ENCODE measurements around the gene TMPRSS5.
"Not testable (repeated sequence)": the region's sequence is repeated elsewhere in the genome, so short reads cannot be mapped to it uniquely, and the experiment has no call there.

The TMPRSS5 gene

DNA sequence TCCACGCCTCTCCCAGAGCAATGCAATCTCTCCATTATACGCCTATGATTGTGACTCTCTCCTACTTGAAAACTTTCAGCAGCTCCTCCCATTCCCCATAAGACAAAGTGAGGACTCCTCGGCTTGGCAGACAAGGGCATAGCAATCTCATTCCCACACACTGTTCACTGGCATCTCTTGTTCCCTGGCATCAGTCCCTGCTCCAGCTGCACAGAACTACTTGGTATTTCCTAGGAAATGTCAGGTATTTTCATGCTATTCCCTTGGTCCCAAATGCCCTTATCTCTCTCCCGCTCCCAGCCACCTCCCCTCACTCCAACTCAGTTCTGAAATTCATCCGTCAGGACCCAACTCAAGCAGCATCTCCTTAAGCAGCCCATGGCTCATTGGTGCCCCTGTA is 28.4 kb downstream of the TMPRSS5 start:
- no peak overlapping the region for H3K4me3 ChIP-seq (replicated peaks; ENCODE audit: low read depth, low read length)
- TF ChIP-seq, protein P1, sequence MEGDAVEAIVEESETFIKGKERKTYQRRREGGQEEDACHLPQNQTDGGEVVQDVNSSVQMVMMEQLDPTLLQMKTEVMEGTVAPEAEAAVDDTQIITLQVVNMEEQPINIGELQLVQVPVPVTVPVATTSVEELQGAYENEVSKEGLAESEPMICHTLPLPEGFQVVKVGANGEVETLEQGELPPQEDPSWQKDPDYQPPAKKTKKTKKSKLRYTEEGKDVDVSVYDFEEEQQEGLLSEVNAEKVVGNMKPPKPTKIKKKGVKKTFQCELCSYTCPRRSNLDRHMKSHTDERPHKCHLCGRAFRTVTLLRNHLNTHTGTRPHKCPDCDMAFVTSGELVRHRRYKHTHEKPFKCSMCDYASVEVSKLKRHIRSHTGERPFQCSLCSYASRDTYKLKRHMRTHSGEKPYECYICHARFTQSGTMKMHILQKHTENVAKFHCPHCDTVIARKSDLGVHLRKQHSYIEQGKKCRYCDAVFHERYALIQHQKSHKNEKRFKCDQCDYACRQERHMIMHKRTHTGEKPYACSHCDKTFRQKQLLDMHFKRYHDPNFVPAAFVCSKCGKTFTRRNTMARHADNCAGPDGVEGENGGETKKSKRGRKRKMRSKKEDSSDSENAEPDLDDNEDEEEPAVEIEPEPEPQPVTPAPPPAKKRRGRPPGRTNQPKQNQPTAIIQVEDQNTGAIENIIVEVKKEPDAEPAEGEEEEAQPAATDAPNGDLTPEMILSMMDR (IDR thresholded peaks at IDR 0.05; ENCODE audit: low read depth, low read length, missing control alignments), result no peak
- DNase-seq (ENCODE audit: extremely low read depth, low read depth), result no peak

DNA sequence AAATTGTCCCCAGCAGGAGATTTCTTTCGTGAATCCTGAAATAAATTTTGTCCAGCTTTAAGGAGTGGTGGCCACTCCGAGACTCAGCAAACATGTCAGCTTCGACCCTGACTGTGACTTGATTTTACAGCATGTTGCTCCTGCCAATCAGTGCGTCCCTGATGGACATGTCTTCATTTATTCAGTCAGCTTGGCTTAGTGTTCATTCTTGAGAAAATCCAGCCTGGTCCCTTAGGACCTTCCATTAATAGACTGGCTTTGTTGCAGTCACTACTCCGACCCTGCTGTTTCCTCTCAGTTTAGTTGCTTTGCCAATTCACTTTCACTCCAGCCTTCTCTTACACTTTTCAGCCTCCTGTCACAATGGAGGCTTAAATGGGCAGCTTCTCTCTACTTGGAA is 30.5 kb downstream of the TMPRSS5 start:
- no peak overlapping the region for H3K4me3 ChIP-seq (replicated peaks; ENCODE audit: low read depth, low read length)
- TF ChIP-seq, protein P1 (IDR thresholded peaks at IDR 0.05; ENCODE audit: low read depth, low read length, missing control alignments), result no peak
- DNase-seq (ENCODE audit: extremely low read depth, low read depth), result no peak

DNA sequence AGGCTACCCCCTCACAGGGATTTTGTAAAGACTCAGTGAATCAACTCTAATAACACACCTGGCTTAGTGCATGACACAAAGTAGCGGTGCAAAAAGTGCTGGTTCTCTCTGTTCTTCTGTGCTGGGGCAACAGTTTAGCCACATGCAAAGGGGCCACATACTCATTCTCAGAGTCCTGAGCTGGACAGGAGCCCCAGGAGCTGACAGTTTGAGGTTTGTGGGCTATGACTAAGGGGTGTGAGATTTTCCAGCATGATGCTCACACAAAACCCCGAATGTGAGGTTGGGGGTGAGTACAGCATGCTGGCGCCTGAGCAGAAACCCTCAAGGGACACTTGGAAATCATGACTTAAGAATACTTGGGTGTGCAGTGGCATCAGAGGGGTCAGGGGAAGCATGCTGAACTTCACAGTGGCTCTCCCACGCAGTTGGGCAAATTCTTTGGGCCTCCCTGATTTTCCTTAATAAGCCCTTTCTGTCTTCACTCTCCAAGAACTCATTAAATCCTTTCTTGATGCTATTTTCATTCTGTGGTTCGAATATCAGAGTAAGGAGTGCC is 31.0 kb downstream of the TMPRSS5 start:
- TF ChIP-seq, protein P1 (IDR thresholded peaks at IDR 0.05; ENCODE audit: low read depth, low read length, missing control alignments), result no peak
- peak; percentile 30 for DNase-seq (ENCODE audit: extremely low read depth, low read depth)
- H3K4me3 ChIP-seq (replicated peaks; ENCODE audit: low read depth, low read length), result no peak overlapping the region

DNA sequence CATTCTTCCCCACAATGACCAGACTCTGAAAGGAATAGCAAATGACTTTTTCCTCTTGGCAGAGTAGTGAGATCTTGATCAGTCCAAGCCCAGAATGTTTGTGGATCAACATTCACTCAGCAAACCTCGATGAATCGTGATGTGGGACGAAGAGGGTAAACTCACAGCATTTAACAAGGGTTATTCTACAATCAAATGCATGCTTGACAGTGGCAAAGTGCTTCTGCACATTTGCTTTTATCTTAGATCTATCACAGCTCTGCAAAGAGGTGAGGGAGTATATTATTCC is 31.8 kb downstream of the TMPRSS5 start:
- H3K4me3 ChIP-seq (replicated peaks; ENCODE audit: low read depth, low read length), result no peak overlapping the region
- DNase-seq (ENCODE audit: extremely low read depth, low read depth), result no peak
- TF ChIP-seq, protein P1 (IDR thresholded peaks at IDR 0.05; ENCODE audit: low read depth, low read length, missing control alignments), result no peak

DNA sequence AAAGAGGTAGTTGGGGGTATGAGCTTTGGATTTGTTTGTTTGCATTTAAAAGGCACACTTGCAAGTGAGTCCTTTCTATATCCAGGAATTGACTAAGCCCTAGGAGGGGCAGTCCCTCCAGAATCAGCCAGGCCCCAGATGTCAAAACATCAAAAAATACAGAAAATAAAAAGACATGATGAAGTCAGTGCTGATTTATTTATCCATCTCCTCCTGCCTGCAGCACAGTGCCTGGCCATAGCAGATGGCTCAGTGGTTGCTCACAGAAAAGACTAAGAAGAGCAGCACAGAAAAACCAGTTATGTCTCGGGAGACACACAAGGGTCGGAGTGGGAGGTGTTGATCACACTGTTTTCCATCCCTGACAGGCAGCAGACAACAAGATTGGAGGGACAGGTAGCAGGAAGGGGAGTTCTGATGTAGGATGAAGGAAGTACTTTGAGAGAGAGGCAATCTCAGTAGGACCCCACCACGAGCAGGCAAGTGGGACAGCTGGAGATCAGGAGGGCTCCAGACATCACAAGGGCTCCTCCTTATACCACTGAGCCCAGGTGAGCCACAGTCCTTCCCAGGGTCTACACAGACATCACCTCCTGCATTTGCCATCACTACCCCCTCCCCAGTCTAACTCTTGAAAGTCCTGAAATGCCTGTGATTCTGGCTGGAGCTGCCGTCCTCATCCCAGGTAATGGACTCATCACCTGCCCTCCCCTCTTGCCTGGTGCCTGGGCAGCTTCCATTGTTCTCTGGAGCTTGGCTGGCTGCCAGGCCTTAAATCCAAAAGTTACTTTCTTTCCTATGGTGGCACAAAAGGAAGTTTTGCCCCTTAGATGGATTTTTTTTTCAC is 32.3 kb downstream of the TMPRSS5 start:
- no peak for DNase-seq (ENCODE audit: extremely low read depth, low read depth)
- TF ChIP-seq, protein P1 (IDR thresholded peaks at IDR 0.05; ENCODE audit: low read depth, low read length, missing control alignments), result no peak

DNA sequence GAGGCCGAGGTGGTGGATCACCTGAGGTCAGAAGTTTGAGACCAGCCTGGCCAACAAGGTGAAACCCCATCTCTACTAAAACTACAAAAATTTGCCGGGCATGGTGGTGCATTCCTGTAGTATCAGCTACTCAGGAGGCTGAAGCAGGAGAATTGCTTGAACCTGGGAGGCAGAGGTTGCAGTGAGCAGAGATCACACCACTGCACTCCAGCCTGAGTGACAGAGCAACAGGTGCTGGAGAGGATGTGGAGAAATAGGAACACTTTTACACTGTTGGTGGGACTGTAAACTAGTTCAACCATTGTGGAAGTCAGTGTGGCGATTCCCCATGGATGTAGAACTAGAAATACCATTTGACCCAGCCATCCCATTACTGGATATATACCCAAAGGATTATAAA is 34.2 kb downstream of the TMPRSS5 start:
- not testable (repeated sequence) for DNase-seq (ENCODE audit: extremely low read depth, low read depth)

More for the DNA sequence above, 32.3 kb downstream of the TMPRSS5 start:
- H3K4me3 ChIP-seq (replicated peaks; ENCODE audit: low read depth, low read length), result no peak overlapping the region

DNA sequence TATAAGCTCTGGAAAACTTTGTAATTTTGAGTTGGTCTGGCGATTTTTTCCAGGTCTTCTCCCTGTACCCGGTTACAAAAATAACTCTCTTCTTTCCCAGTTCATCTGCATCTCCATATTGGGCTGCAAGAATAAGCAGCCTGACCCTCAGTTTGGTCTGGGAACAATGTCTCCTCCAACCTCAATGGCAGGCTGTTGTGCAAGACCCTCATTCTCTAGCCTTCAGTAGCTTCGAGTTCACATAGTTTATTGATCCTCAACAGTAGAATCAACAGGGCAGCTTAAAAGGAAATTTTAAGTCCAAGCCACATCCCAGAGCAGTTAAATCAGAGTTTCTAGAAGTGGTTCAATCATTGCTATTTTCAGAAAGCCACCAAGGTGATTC is 35.3 kb downstream of the TMPRSS5 start:
- TF ChIP-seq, protein P1 (IDR thresholded peaks at IDR 0.05; ENCODE audit: low read depth, low read length, missing control alignments), result no peak
- H3K4me3 ChIP-seq (replicated peaks; ENCODE audit: low read depth, low read length), result no peak overlapping the region
- DNase-seq (ENCODE audit: extremely low read depth, low read depth), result no peak

More for the DNA sequence above, 34.2 kb downstream of the TMPRSS5 start:
- H3K4me3 ChIP-seq (replicated peaks; ENCODE audit: low read depth, low read length), result not testable (repeated sequence)
